GM12878 (cell line): ENCODE results near the gene CEP295NL. TPM values are rescaled to one million over a fixed set of nuclear protein-coding genes. Genes with fewer than 3 reads are reported as not detected.

Experiments used
- ATAC-seq: fragments of 200-7000 bp; cut with Tn5 transposase; 3 replicates; pipeline ENCODE4 v1.9.1; 2020; ENCODE audit warnings: mild to moderate bottlenecking, moderate library complexity
- BruUV-seq: library from RNA; stranded (reverse); fragments of 400-500 nt; replicated peaks from 2 replicates; lab custom pipeline; 2021; lab: Mats Ljungman, UMichigan
- CTCF ChIA-PET: fragments of 300-600 bp; sonication (Branson Sonifier 250); formaldehyde crosslinking; extraction: SDS; loops from one replicate; lab custom pipeline; 2021; ENCODE audit warnings: inconsistent platforms; lab: Yijun Ruan, JAX
- POLR2A ChIA-PET: fragments of 350-600 bp; formaldehyde crosslinking; extraction: SDS; loops from one replicate; lab custom pipeline; 2021; ENCODE audit warnings: inconsistent platforms; lab: Charles Lee
- RAD21 ChIA-PET: fragments of 300-600 bp; sonication (Branson Sonifier 250); formaldehyde crosslinking; loops from one replicate; lab custom pipeline; 2023; ENCODE audit warnings: antibody characterized with exemption; ENCODE audit not compliant: unreplicated experiment; lab: Charles Lee
- SMC1A ChIA-PET: fragments of 300-600 bp; sonication (Branson Sonifier 250); formaldehyde crosslinking; loops from one replicate; lab custom pipeline; 2023; ENCODE audit not compliant: unreplicated experiment, uncharacterized antibody; lab: Charles Lee
- DNase-seq: peaks from one replicate; pipeline ENCODE4 v3.0.0-alpha.2; 2011; ENCODE audit warnings: low read depth, low spot score
- FAIRE-seq: peaks from 3 replicates; lab custom pipeline; 2011; peaks lifted over from hg19 to GRCh38; lab: Jason Lieb, UNC
- H2AFZ ChIP-seq: 2 replicates; pipeline ENCODE4 v1.6.0; 2011; ENCODE audit warnings: low read depth, low read length, control low read depth; ENCODE audit not compliant: control insufficient read depth
- H3K27ac ChIP-seq: 2 replicates; pipeline ENCODE4 v1.5.1; 2011; ENCODE audit warnings: control low read depth; ENCODE audit not compliant: control insufficient read depth, insufficient read depth
- H3K27me3 ChIP-seq, 2 experiments: replicated peaks in 1 of 2; 2 replicates each; pipeline versions ENCODE4 v1.6.0 to v1.6.1; 2011; ENCODE audit warnings: low read length in 1 of 2; ENCODE audit not compliant: control insufficient read depth in 2 of 2, insufficient read depth in 2 of 2
- H3K36me3 ChIP-seq, 2 experiments: 2 replicates each; pipeline ENCODE4 v1.5.1; 2011; ENCODE audit warnings: low read length in 1 of 2; ENCODE audit not compliant: control insufficient read depth in 2 of 2, insufficient read depth in 2 of 2
- H3K4me1 ChIP-seq: 2 replicates; pipeline ENCODE4 v1.6.1; 2011; ENCODE audit warnings: mild to moderate bottlenecking, low read length, moderate library complexity, mixed read lengths; ENCODE audit not compliant: control insufficient read depth, insufficient read depth
- H3K4me2 ChIP-seq: 2 replicates; pipeline ENCODE4 v1.6.0; 2011; ENCODE audit warnings: control low read depth; ENCODE audit not compliant: control insufficient read depth, insufficient read depth
- H3K4me3 ChIP-seq: fragments of 200-600 bp; sonication (generic); 2 replicates; pipeline ENCODE4 v1.5.1; 2016
- H3K79me2 ChIP-seq: 2 replicates; pipeline ENCODE4 v1.6.0; 2011; ENCODE audit warnings: low read length; ENCODE audit not compliant: control insufficient read depth, insufficient read depth
- H3K9ac ChIP-seq: 2 replicates; pipeline ENCODE4 v1.8.0; 2011; ENCODE audit warnings: low read length, control low read depth, mixed read lengths; ENCODE audit not compliant: control insufficient read depth, insufficient read depth
- H3K9me3 ChIP-seq: replicated peaks from 3 replicates; pipeline ENCODE4 v1.5.1; 2011; ENCODE audit warnings: mild to moderate bottlenecking, low read length; ENCODE audit not compliant: control insufficient read depth, insufficient read depth
- H4K20me1 ChIP-seq: 2 replicates; pipeline ENCODE4 v1.6.0; 2011; ENCODE audit not compliant: control insufficient read depth, insufficient read depth
- WGBS: methylation state at CpG from one replicate; pipeline ENCODE4 v1.1.6; 2016; ENCODE audit warnings: low lambda C conversion rate; ENCODE audit not compliant: insufficient replicate concordance, insufficient coverage; ENCODE audit errors: missing lambda C conversion rate; 5-methylcytosine and 5-hydroxymethylcytosine counted together
- in situ Hi-C: fragments of 300-500 bp; cut with MboI; formaldehyde crosslinking; loops from 9 replicates; pipeline ENCODE4 v1.14.3; 2018; ENCODE audit warnings: mixed read lengths
- intact Hi-C: fragments of 100-400 bp; cut with micrococcal nuclease; formaldehyde crosslinking; loops from one replicate; pipeline ENCODE4 v1.14.2; 2022; ENCODE audit not compliant: unreplicated experiment
- polyA plus RNA-seq, 11 experiments: library from polyadenylated mRNA; depleted of rRNA in 4 of 11; unstranded in 6 of 11; stranded (reverse) in 5 of 11; fragments of >200 nt; fragmentation: Nextera tagmentation in 4 of 11; fragmentation: Illumina TruSeq in 1 of 11; extraction: Ambion mirVana in 4 of 11; extraction: Trizol in 1 of 11; gene quantifications; 1 replicate in 1 of 11; 2 replicates in 10 of 11; pipeline versions ENCODE4 v1.2.1 to v1.2.3, GENCODE V29; 2011 to 2016; ENCODE audit warnings: inconsistent platforms in 2 of 11, missing spikeins in 2 of 11, low read depth in 1 of 11
- total RNA-seq, 4 experiments: library from RNA; depleted of rRNA in 3 of 4; stranded (reverse); fragments of >200 nt in 3 of 4; fragmentation: Illumina TruSeq in 1 of 4; extraction: Trizol in 1 of 4; gene quantifications; 2 replicates each; pipeline versions ENCODE4 v1.2.1 to v1.2.3, GENCODE V29; 2013 to 2021
- TF ChIP-seq, protein P1 (sequence below): fragments of 450-650 bp; IDR thresholded peaks from 2 replicates; pipeline ENCODE4 v1.6.1; 2016; ENCODE audit warnings: mild to moderate bottlenecking, moderate library complexity, borderline replicate concordance
- TF ChIP-seq, protein P2 (sequence below): fragments of 450-650 bp; conservative IDR thresholded peaks from 2 replicates; pipeline ENCODE4 v1.6.1; 2017; ENCODE audit warnings: mild to moderate bottlenecking, moderate library complexity
- TF ChIP-seq, protein P3 (sequence below): fragments of 450-650 bp; IDR thresholded peaks from 2 replicates; pipeline ENCODE4 v1.6.1; 2017; ENCODE audit warnings: borderline replicate concordance

Gene CEP295NL
- total and polyA plus RNA-seq, 10 of the 15 experiments (the other 5 are each of a cell fraction or from before 2014, with no cell fraction given): not detected

DNA sequence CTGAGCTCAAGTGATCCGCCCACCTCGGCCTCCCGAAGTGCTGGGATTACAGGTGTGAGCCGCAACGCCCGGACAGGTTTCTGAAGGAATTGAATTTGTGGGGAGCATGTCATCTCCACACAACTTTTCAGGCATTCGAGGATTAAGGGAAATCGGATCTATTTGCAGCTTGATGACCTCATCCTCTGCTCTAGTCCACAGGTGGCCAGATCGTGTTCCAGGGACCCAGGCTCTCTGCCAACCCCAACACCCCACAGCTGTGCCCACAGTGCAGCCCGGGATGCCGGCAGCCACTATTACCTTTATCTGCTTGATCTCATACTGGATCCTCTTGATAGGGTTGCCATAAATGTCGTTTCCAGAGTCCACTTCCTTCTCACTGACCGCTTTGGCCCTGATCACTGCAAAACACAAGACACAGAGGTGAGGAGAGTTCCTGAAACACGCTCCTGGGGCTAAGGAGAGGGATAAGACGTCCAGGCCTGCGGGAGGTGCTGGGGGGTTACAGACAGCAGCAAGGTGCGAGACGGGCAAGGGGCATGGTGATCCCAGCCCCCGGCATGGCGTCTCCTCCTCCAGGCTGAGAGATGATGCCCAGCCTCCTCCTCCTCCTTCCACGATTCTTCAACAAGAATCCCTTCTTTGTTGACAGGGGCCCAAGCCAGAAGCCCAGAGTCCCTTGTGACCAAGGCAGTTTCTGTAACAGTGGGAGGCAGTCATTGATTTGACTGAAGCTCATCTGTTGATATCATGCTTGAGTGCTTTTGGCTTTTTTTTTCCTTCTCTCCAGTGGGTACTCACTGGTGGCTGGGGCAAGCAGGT, 29.3 kb downstream of the CEP295NL start:
- no TSS peak for BruUV-seq
- H3K4me2 ChIP-seq: no peak overlapping the region
- RAD21 ChIA-PET: no interaction called here
- H3K4me1 ChIP-seq: no peaks in the 10 kb centered on the region
- intact Hi-C loops (no loop called here), in situ Hi-C loops (no loop called here)
- H3K27me3 ChIP-seq: no peaks in the 10 kb centered on the region
- no peak overlapping the region for H3K9ac ChIP-seq
- DNase-seq (no peak), FAIRE-seq (no peak), ATAC-seq (no peak)
- TF ChIP-seq, protein P1, sequence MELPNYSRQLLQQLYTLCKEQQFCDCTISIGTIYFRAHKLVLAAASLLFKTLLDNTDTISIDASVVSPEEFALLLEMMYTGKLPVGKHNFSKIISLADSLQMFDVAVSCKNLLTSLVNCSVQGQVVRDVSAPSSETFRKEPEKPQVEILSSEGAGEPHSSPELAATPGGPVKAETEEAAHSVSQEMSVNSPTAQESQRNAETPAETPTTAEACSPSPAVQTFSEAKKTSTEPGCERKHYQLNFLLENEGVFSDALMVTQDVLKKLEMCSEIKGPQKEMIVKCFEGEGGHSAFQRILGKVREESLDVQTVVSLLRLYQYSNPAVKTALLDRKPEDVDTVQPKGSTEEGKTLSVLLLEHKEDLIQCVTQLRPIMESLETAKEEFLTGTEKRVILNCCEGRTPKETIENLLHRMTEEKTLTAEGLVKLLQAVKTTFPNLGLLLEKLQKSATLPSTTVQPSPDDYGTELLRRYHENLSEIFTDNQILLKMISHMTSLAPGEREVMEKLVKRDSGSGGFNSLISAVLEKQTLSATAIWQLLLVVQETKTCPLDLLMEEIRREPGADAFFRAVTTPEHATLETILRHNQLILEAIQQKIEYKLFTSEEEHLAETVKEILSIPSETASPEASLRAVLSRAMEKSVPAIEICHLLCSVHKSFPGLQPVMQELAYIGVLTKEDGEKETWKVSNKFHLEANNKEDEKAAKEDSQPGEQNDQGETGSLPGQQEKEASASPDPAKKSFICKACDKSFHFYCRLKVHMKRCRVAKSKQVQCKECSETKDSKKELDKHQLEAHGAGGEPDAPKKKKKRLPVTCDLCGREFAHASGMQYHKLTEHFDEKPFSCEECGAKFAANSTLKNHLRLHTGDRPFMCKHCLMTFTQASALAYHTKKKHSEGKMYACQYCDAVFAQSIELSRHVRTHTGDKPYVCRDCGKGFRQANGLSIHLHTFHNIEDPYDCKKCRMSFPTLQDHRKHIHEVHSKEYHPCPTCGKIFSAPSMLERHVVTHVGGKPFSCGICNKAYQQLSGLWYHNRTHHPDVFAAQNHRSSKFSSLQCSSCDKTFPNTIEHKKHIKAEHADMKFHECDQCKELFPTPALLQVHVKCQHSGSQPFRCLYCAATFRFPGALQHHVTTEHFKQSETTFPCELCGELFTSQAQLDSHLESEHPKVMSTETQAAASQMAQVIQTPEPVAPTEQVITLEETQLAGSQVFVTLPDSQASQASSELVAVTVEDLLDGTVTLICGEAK: no peak
- TF ChIP-seq, protein P2, sequence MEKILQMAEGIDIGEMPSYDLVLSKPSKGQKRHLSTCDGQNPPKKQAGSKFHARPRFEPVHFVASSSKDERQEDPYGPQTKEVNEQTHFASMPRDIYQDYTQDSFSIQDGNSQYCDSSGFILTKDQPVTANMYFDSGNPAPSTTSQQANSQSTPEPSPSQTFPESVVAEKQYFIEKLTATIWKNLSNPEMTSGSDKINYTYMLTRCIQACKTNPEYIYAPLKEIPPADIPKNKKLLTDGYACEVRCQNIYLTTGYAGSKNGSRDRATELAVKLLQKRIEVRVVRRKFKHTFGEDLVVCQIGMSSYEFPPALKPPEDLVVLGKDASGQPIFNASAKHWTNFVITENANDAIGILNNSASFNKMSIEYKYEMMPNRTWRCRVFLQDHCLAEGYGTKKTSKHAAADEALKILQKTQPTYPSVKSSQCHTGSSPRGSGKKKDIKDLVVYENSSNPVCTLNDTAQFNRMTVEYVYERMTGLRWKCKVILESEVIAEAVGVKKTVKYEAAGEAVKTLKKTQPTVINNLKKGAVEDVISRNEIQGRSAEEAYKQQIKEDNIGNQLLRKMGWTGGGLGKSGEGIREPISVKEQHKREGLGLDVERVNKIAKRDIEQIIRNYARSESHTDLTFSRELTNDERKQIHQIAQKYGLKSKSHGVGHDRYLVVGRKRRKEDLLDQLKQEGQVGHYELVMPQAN: no peak
- TF ChIP-seq, protein P3, sequence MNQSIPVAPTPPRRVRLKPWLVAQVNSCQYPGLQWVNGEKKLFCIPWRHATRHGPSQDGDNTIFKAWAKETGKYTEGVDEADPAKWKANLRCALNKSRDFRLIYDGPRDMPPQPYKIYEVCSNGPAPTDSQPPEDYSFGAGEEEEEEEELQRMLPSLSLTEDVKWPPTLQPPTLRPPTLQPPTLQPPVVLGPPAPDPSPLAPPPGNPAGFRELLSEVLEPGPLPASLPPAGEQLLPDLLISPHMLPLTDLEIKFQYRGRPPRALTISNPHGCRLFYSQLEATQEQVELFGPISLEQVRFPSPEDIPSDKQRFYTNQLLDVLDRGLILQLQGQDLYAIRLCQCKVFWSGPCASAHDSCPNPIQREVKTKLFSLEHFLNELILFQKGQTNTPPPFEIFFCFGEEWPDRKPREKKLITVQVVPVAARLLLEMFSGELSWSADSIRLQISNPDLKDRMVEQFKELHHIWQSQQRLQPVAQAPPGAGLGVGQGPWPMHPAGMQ: no peak
- WGBS: 34% methylated on average over 21 of the region's 21 CpGs
- no peaks in the 10 kb centered on the region for H3K79me2 ChIP-seq
- no peak overlapping the region for H3K4me3 ChIP-seq
- no peaks in the 10 kb centered on the region for H3K9me3 ChIP-seq
- POLR2A ChIA-PET: interaction anchor here (0.6 kb wide), 2 partner anchors 115 to 1366 kb away, joined by 3 read pairs; no protein-coding TSS in a partner anchor
- CTCF ChIA-PET: interaction anchor here (1.0 kb wide), 1 partner anchor 38 kb away, joined by 3 read pairs; no protein-coding TSS in a partner anchor
- H4K20me1 ChIP-seq: no peaks in the 10 kb centered on the region
- no peak overlapping the region for H3K27ac ChIP-seq
- no peaks in the 10 kb centered on the region for H3K36me3 ChIP-seq
- no peak overlapping the region for H2AFZ ChIP-seq
- SMC1A ChIA-PET: no interaction called here
